Measurements from ENCODE around the gene SYT14.

The SYT14 gene

DNA sequence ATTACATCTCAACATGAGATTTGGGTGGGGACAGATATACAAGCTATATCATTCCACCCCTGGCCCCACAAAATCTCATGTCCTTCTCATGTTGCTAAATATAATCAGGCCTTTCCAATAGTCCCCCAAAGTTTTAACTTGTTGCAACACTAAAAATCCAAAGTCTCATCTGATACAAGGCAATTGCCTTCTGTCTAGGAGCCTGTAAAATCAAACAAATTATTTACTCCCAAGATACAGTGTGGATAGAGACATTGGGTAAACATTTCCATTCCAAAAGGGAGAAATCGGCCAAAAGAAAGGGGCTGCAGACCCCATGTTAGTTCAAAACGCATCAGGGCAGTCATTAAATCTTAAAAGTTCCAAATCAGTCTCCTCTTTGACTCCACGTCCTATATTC, 47.0 kb downstream of the SYT14 start:
- Histone ChIP-seq H3K4me3 (ENCODE audit: insufficient read length, low read depth) (no peak overlapping the region), H3K9me3 (ENCODE audit: insufficient read depth, low read length) (peaks cover 11% of the 10 kb centered on the region; the same call in 1 of the 2 replicates)
- TF ChIP-seq ZNF274 (IDR thresholded peaks at IDR 0.05; ENCODE audit: low read depth, low read length) (no peak), YY1 (IDR thresholded peaks at IDR 0.05; ENCODE audit: insufficient read depth, insufficient read length) (no peak), SUZ12 (IDR thresholded peaks at IDR 0.05; ENCODE audit: extremely low read depth, insufficient read depth, insufficient read length) (no peak)

DNA sequence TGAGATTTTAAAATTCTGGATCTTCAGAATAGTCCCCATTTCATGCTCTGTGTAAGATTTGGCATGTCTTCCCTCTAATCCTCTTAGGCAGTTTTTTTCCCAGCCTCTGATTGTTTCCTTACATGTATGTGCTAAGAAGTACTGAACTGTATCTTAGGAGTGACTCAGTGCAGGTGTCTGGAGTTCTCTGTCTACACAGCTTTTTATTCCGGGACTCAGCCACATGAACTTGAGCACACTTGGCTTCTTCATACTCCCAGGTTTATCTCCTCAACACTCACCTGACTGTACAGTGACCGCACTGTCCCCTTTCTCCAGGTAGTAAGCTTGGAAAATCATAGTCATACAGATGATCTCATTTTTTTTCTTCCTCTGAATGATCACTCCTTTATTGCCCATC, 50.7 kb downstream of the SYT14 start:
- Histone ChIP-seq H3K36me3 (ENCODE audit: insufficient read depth, insufficient read length, low read length) (no peaks in the 10 kb centered on the region), H3K4me3 (ENCODE audit: insufficient read length, low read depth) (no peak overlapping the region), H3K9me3 (ENCODE audit: insufficient read depth, low read length) (peaks cover 11% of the 10 kb centered on the region; the same call in 1 of the 2 replicates), H3K4me1 (ENCODE audit: insufficient read depth, insufficient read length) (no peaks in the 10 kb centered on the region), H3K9ac (ENCODE audit: insufficient read length, low read depth) (no peak overlapping the region), H3K27me3 (ENCODE audit: insufficient read depth, insufficient read length) (no peaks in the 10 kb centered on the region)
- no peak for DNase-seq (ENCODE audit: low read depth, low spot score)
- no peak for TF ChIP-seq YY1 (IDR thresholded peaks at IDR 0.05; ENCODE audit: insufficient read depth, insufficient read length)
- TF ChIP-seq SUZ12 (IDR thresholded peaks at IDR 0.05; ENCODE audit: extremely low read depth, insufficient read depth, insufficient read length): no peak
- TF ChIP-seq ZNF274 (IDR thresholded peaks at IDR 0.05; ENCODE audit: low read depth, low read length): no peak

More for the DNA sequence above, 47.0 kb downstream of the SYT14 start:
- no peaks in the 10 kb centered on the region for H3K4me1 ChIP-seq (ENCODE audit: insufficient read depth, insufficient read length)
- no peaks in the 10 kb centered on the region for H3K36me3 ChIP-seq (ENCODE audit: insufficient read depth, insufficient read length, low read length)
- H3K27me3 ChIP-seq (ENCODE audit: insufficient read depth, insufficient read length): no peaks in the 10 kb centered on the region
- DNase-seq (ENCODE audit: low read depth, low spot score): no peak
- no peak overlapping the region for H3K9ac ChIP-seq (ENCODE audit: insufficient read length, low read depth)

GRCh38 chr1:209989525-209989924, 51.5 kb downstream of the SYT14 start:
- H3K9ac ChIP-seq (ENCODE audit: insufficient read length, low read depth): no peak overlapping the region
- no peaks in the 10 kb centered on the region for H3K4me1 ChIP-seq (ENCODE audit: insufficient read depth, insufficient read length)
- no peak for DNase-seq (ENCODE audit: low read depth, low spot score)
- no peaks in the 10 kb centered on the region for H3K27me3 ChIP-seq (ENCODE audit: insufficient read depth, insufficient read length)
- H3K36me3 ChIP-seq (ENCODE audit: insufficient read depth, insufficient read length, low read length): no peaks in the 10 kb centered on the region
- no peak for TF ChIP-seq ZNF274 (IDR thresholded peaks at IDR 0.05; ENCODE audit: low read depth, low read length)
- TF ChIP-seq YY1 (IDR thresholded peaks at IDR 0.05; ENCODE audit: insufficient read depth, insufficient read length): no peak
- TF ChIP-seq SUZ12 (IDR thresholded peaks at IDR 0.05; ENCODE audit: extremely low read depth, insufficient read depth, insufficient read length): no peak
- H3K4me3 ChIP-seq (ENCODE audit: insufficient read length, low read depth): no peak overlapping the region
- peaks cover 11% of the 10 kb centered on the region; the same call in 1 of the 2 replicates for H3K9me3 ChIP-seq (ENCODE audit: insufficient read depth, low read length)

GRCh38 chr1:209993061-209993830, 55.2 kb downstream of the SYT14 start:
- no peak overlapping the region for H3K4me3 ChIP-seq (ENCODE audit: insufficient read length, low read depth)
- no peaks in the 10 kb centered on the region for H3K4me1 ChIP-seq (ENCODE audit: insufficient read depth, insufficient read length)
- no peaks in the 10 kb centered on the region for H3K27me3 ChIP-seq (ENCODE audit: insufficient read depth, insufficient read length)
- no peak overlapping the region for H3K9ac ChIP-seq (ENCODE audit: insufficient read length, low read depth)
- H3K9me3 ChIP-seq (ENCODE audit: insufficient read depth, low read length): no peaks in the 10 kb centered on the region
- H3K36me3 ChIP-seq (ENCODE audit: insufficient read depth, insufficient read length, low read length): no peaks in the 10 kb centered on the region
- TF ChIP-seq YY1 (IDR thresholded peaks at IDR 0.05; ENCODE audit: insufficient read depth, insufficient read length) (no peak), SUZ12 (IDR thresholded peaks at IDR 0.05; ENCODE audit: extremely low read depth, insufficient read depth, insufficient read length) (no peak), ZNF274 (IDR thresholded peaks at IDR 0.05; ENCODE audit: low read depth, low read length) (no peak)
- DNase-seq (ENCODE audit: low read depth, low spot score): no peak

DNA sequence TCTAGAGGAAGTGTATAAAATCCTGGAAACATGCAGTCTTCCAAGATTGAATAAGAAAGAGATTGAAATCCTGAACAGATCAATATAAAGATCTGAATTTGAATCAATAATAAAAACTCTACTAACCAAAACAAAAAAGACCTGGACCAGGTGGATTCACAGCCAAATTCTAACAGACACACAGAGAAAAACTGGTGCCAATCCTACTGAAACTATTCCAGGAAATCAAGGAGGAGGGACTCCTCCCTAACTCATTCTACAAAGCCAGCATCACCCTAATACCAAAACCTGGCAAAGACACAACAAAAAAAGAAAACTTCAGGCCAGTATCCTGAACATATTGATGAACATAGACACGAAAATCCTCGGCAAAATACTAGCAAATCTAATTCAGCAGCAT, 58.3 kb downstream of the SYT14 start:
- no peaks in the 10 kb centered on the region for H3K36me3 ChIP-seq (ENCODE audit: insufficient read depth, insufficient read length, low read length)
- TF ChIP-seq ZNF274 (IDR thresholded peaks at IDR 0.05; ENCODE audit: low read depth, low read length): no peak
- no peak for TF ChIP-seq SUZ12 (IDR thresholded peaks at IDR 0.05; ENCODE audit: extremely low read depth, insufficient read depth, insufficient read length)
- TF ChIP-seq YY1 (IDR thresholded peaks at IDR 0.05; ENCODE audit: insufficient read depth, insufficient read length): no peak
- H3K9ac ChIP-seq (ENCODE audit: insufficient read length, low read depth): no peak overlapping the region
- H3K27me3 ChIP-seq (ENCODE audit: insufficient read depth, insufficient read length): no peaks in the 10 kb centered on the region
- H3K9me3 ChIP-seq (ENCODE audit: insufficient read depth, low read length): no peaks in the 10 kb centered on the region
- no peaks in the 10 kb centered on the region for H3K4me1 ChIP-seq (ENCODE audit: insufficient read depth, insufficient read length)
- no peak for DNase-seq (ENCODE audit: low read depth, low spot score)
- H3K4me3 ChIP-seq (ENCODE audit: insufficient read length, low read depth): no peak overlapping the region

DNA sequence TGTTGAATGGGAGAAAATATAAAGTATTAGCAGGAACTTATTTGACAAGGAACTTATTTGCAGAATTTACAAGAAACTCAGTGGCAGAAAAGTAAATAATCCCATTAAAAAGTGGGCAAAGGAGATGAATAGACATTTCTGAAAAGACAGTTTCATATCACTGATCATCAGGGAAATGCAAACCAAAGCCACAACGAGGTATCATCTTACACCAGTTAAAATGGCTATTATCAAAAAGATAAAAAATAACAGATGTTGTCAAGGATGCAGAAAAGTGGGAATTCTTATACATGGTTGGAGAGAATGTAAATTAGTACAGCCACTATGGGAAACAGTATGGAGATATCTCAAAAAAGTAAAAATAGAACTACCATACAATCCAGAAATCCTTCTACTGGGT, 61.0 kb downstream of the SYT14 start:
- no peaks in the 10 kb centered on the region for H3K27me3 ChIP-seq (ENCODE audit: insufficient read depth, insufficient read length)
- no peak overlapping the region for H3K4me3 ChIP-seq (ENCODE audit: insufficient read length, low read depth)
- no peaks in the 10 kb centered on the region for H3K4me1 ChIP-seq (ENCODE audit: insufficient read depth, insufficient read length)
- H3K36me3 ChIP-seq (ENCODE audit: insufficient read depth, insufficient read length, low read length): no peaks in the 10 kb centered on the region
- H3K9ac ChIP-seq (ENCODE audit: insufficient read length, low read depth): no peak overlapping the region
- TF ChIP-seq YY1 (IDR thresholded peaks at IDR 0.05; ENCODE audit: insufficient read depth, insufficient read length): no peak
- no peak for TF ChIP-seq ZNF274 (IDR thresholded peaks at IDR 0.05; ENCODE audit: low read depth, low read length)
- no peak for TF ChIP-seq SUZ12 (IDR thresholded peaks at IDR 0.05; ENCODE audit: extremely low read depth, insufficient read depth, insufficient read length)
- H3K9me3 ChIP-seq (ENCODE audit: insufficient read depth, low read length): no peaks in the 10 kb centered on the region
- DNase-seq (ENCODE audit: low read depth, low spot score): no peak

DNA sequence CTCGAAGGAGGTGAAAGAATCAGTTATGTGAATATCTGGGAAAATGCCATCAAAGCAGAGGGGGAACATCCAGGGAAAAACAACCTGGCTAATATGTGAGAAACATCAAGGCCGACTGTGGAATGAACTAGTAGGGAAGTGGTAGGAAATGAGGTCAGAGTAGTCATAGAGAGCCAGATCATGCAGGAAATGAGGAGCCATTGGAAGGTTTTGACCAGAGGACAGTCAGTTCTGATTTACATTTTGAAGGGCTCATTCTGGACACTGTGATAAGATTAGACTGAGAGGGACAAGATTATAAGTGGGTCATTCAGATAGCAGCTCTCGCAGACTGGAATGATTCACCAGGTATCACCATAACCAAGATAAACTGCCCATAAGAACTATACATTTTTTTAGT, 63.7 kb downstream of the SYT14 start:
- no peaks in the 10 kb centered on the region for H3K4me1 ChIP-seq (ENCODE audit: insufficient read depth, insufficient read length)
- DNase-seq (ENCODE audit: low read depth, low spot score): no peak
- H3K27me3 ChIP-seq (ENCODE audit: insufficient read depth, insufficient read length): no peaks in the 10 kb centered on the region
- no peak overlapping the region for H3K4me3 ChIP-seq (ENCODE audit: insufficient read length, low read depth)
- TF ChIP-seq YY1 (IDR thresholded peaks at IDR 0.05; ENCODE audit: insufficient read depth, insufficient read length) (no peak), ZNF274 (IDR thresholded peaks at IDR 0.05; ENCODE audit: low read depth, low read length) (no peak), SUZ12 (IDR thresholded peaks at IDR 0.05; ENCODE audit: extremely low read depth, insufficient read depth, insufficient read length) (no peak)
- no peak overlapping the region for H3K9ac ChIP-seq (ENCODE audit: insufficient read length, low read depth)
- no peaks in the 10 kb centered on the region for H3K9me3 ChIP-seq (ENCODE audit: insufficient read depth, low read length)
- H3K36me3 ChIP-seq (ENCODE audit: insufficient read depth, insufficient read length, low read length): no peaks in the 10 kb centered on the region

All from NT2/D1 (cell line).